ENCODE measurements around the gene TMEM200C.

GRCh38 chr18:5937121-5937520 is 41.8 kb upstream of the TMEM200C start:
- TF ChIP-seq PPARA (CRISPR knock-in tag; IDR thresholded peaks at IDR 0.05; ENCODE audit: borderline replicate concordance), result no peak
- TF ChIP-seq TCF4 (CRISPR knock-in tag; IDR thresholded peaks at IDR 0.05; ENCODE audit: borderline replicate concordance), result no peak
- TF ChIP-seq GLIS3 (CRISPR knock-in tag; IDR thresholded peaks at IDR 0.05), result no peak
- TF ChIP-seq OSR1 (CRISPR knock-in tag; IDR thresholded peaks at IDR 0.05), result no peak
- no peak for TF ChIP-seq ZNF8 (CRISPR knock-in tag; IDR thresholded peaks at IDR 0.05)
- no peak for TF ChIP-seq ZFP3 (CRISPR knock-in tag; IDR thresholded peaks at IDR 0.05)
- TF ChIP-seq ISL1 (CRISPR knock-in tag; IDR thresholded peaks at IDR 0.05), result no peak
- no peak for TF ChIP-seq CSDC2 (CRISPR knock-in tag; IDR thresholded peaks at IDR 0.05)
- TF ChIP-seq ESRRG (CRISPR knock-in tag; IDR thresholded peaks at IDR 0.05), result no peak
